ENCODE measurements around the gene MMP11.

MMP11 gene

DNA sequence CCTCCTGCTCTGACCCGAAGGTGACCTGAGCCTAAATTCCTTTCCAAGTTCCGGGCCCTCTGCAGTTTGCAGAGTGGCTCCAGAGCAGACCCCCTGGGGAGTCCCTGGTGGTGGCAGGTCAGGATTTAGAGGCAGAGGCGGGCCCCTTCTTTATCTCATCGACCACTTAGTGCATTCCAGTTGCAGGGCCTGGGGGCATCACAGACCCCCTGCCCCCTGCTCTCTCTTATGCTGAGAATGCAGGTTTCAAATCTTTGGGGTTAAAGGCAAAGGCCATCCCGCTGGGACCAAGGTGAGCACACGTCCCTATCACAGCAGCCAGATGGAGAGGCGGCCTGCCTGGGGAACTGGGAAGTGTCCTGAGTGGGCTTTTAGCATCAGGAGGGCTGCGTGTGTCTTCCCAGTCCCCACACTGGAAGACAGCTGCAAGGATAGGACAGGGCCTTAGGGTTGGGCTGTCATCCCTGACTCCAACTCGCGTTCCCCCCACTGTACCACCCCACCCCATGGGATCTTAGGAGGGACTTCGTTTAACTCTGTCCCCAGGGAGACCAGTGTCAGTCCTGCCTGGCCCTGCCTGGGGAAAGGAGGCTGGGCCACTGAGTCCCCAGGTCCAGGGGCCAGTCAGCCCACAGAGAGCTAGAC lies 54.8 kb downstream of the MMP11 start:
- DNase-seq (ENCODE audit: extremely low read depth in 1 of 2, low read depth in 1 of 2), result no peak

DNA sequence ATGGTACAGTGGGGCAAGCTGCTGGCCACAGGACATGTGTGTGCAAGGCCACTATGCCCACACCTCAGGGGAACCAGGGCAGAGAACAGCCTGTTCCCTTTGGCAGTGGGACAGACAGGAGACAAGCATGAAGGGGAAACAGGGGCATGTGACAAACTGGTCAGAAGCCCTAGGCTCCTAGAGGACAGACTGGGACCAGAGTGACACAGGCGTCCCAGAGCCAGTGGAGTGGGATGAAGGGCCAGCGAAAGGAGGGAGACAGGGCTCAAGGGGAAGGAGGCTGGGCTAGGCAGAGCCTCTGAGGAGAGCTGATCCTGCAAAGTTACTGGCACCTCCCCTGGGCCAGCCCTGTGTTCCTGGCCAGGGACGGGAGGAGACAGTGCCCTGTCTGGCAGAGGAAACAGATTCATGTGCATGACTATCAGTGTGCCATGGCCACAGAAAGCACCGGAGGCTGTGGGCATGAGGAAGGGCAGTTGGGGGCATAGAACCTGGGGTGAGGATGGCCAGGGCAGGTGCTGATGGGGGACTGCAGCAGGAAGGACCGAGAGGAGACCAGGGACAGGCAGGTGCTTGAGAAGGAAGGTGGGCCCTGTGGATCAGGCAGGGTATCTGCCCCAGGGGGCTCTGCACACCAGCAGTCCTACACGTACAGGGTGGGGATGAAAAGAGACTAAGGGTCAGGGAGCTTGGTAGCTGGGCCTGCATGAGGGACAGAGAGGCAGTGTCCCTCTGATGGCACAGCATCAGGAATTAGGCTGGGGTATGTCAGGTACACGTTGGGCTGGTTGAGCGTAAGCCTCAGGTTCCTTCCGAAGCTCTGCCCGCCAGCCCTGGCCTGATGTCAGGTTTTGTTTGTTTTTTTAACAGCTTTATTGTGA lies 56.4 kb downstream of the MMP11 start:
- no peak for DNase-seq (ENCODE audit: extremely low read depth in 1 of 2, low read depth in 1 of 2)

DNA sequence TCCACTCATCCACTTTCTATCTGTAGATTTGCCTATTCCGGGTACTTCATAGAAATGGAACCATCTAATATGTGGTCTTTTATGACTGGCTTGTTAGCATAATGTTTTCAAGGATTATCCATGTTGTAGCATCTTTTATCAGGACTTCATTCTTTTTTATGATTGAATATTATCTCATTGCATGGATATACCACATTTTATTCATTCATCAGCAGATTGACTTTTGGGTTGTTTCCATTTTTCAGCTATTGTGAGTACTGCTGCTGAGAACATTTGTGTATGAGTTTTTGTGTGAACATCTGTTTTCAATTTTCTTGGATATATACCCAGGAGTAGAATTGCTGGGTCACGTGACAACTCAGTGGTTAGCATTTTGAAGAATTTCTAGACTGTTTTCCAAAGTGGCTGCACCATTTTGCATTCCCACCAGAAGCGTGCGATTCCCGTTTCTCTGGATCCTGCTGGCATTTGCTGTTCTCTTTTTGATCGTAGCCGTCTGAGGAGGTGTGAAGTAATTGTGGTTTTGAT lies 57.3 kb downstream of the MMP11 start:
- no peak for DNase-seq (ENCODE audit: extremely low read depth in 1 of 2, low read depth in 1 of 2)

DNA sequence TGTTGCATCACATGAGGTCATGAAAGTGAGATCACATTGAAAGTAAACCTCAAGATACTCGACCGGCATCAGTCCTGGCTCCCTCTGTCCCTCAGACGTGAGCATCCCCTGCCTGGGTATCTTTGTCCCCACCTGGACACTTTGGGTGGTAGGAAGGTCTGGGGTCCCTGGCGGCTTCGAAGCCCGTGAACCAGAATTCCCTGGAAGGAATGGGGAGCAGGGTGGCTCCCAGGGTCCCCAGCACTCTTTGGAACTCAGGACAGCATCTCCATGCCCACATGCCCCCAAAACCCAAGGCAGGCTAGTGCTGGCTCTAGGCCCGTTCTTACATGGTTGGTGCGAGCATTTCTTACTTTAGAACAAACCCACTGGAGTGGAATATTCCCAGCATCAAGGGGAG lies 58.6 kb downstream of the MMP11 start:
- no peak for DNase-seq (ENCODE audit: extremely low read depth in 1 of 2, low read depth in 1 of 2)

DNA sequence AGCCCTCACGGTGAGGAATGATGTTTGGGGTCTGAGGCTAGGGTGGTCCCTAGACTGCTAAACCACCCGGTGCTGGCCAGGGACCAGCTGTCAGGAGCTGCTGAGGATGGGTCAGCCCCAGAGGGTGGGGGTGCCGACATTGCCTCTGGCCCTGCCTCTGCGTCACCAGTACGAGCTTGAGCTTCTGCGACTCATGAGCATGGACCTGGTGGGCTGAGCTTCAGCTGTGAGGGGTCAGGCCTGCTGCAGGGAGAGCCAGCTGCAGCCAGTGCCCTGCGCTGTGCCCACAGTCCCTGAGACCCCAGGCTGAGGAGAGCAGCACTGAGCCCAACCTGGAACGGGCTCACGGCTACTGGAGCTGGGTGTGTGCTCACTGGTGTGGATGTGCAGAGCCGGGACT lies 59.1 kb downstream of the MMP11 start:
- no peak for DNase-seq (ENCODE audit: extremely low read depth in 1 of 2, low read depth in 1 of 2)

DNA sequence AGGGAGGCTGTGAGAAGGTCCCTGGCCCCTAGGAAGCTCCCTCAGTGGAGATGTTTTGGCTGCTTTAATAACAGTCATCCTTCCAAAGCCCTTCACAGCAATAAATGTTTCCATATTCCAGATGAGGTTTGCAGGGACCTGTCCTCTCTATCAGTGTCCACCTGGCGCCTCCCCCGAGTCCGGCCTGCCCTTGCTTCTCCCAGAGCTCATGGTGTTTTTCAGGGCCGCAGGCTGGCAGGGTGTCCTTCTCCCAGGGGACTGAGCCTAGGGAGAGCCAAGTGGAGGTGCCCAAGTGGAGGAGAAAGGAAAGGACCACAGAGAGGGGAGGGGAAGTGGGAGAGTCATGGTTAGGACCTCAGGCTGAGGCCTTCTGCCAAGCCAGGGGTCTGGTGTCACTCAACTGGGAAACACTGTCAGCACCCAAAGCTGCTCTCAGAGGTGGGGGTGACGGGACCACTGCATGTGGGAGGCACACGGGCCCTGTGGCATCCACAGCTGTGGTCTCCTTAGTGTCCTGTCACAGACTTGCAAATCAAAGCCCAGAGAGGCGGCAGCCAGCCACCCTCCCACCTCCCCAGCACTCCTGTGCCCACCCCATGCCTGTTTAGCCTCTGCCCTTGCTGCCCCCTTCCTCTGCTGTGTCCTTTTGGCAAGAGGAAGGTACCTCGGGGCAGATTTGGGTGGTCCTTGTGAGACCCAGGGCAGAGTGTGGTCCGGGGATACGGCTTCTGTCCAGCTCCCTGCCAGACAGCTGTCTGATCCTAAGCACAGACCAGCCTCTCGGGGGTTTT lies 59.8 kb downstream of the MMP11 start:
- no peak for DNase-seq (ENCODE audit: extremely low read depth in 1 of 2, low read depth in 1 of 2)

DNA sequence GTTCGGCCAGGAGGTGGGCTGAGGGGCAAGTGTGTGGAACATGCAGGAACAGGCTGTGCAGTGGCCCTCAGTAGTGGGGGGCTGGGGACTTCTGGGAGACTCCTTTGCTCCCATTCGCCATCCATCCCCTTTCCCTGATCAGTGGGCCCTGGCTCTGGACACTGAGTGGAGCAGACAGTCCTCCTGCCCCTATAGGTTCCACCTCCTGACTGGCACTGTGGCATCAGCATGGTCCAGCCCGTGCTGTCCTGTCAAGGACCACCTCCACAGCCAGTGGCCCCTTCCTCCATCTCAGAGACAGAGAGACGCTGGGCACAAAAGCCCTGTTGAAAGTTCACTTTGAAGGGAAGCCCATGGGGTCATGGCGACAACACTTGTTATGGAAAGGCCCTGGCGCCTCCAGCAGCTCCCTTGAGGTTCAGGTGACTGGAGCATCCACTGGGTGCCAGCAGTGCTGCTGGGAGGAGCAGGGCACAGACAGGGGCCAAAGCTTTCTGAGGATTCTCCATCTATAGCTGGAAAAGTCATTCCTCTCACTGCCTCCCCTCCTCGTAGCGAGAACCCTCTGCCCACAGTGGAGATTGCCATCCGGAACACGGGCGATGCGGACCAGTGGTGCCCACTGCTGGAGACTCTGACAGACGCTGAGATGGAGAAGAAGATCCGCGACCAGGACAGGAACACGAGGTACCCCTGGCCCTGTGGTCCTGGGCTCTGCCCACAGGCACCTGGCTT lies 60.5 kb downstream of the MMP11 start:
- DNase-seq (ENCODE audit: extremely low read depth in 1 of 2, low read depth in 1 of 2), result no peak

Data from stimulated activated CD8-positive, alpha-beta memory T cell treated with anti-CD3 and anti-CD28 coated beads, Interleukin-7, amount 100 ng/mL, for 48 hours (primary cell).